Mesendoderm (in vitro differentiated cells): ENCODE data around the gene GRPEL2.

ENCODE experiments used
- DNase-seq: peaks from one replicate; pipeline ENCODE4 v3.0.0; 2013
- H2AK5ac ChIP-seq: 2 replicates; pipeline ENCODE4 v1.6.1; 2013; ENCODE audit warnings: low read length, inconsistent platforms
- H2BK120ac ChIP-seq: 2 replicates; pipeline ENCODE4 v1.6.1; 2013; ENCODE audit warnings: low read depth, mild to moderate bottlenecking, low read length, moderate library complexity, mixed read lengths
- H2BK15ac ChIP-seq: replicated peaks from 2 replicates; pipeline ENCODE4 v1.6.1; 2013; ENCODE audit warnings: low read depth, mild to moderate bottlenecking, moderate library complexity
- H2BK5ac ChIP-seq: 2 replicates; pipeline ENCODE4 v1.6.1; 2013; ENCODE audit warnings: low read length, inconsistent platforms
- H3K18ac ChIP-seq: 2 replicates; pipeline ENCODE4 v1.6.1; 2013; ENCODE audit warnings: mild to moderate bottlenecking, low read length, mixed read lengths
- H3K23ac ChIP-seq: one replicate; pipeline ENCODE4 v1.6.1; 2013; ENCODE audit warnings: low read length
- H3K27ac ChIP-seq: 2 replicates; pipeline ENCODE4 v1.5.1; 2013; ENCODE audit warnings: low read depth, mild to moderate bottlenecking, inconsistent platforms, low read length, moderate library complexity
- H3K27me3 ChIP-seq: 2 replicates; pipeline ENCODE4 v1.6.1; 2013; ENCODE audit warnings: low read length, control low read depth, mild to moderate bottlenecking, inconsistent platforms; ENCODE audit not compliant: insufficient read depth, poor library complexity
- H3K36me3 ChIP-seq: 2 replicates; pipeline ENCODE4 v1.6.1; 2013; ENCODE audit warnings: low read length, inconsistent platforms; ENCODE audit not compliant: control insufficient read depth, insufficient read depth
- H3K4ac ChIP-seq: one replicate; pipeline ENCODE4 v1.6.1; 2013; ENCODE audit warnings: low read depth, mild to moderate bottlenecking, low read length, moderate library complexity
- H3K4me1 ChIP-seq: 2 replicates; pipeline ENCODE4 v1.6.1; 2013; ENCODE audit warnings: low read depth, low read length, inconsistent platforms; ENCODE audit not compliant: control insufficient read depth
- H3K4me2 ChIP-seq: 2 replicates; pipeline ENCODE4 v1.6.1; 2013; ENCODE audit warnings: low read length
- H3K4me3 ChIP-seq: 2 replicates; pipeline ENCODE4 v1.5.1; 2013; ENCODE audit warnings: mild to moderate bottlenecking, low read length
- H3K56ac ChIP-seq: one replicate; pipeline ENCODE4 v1.6.1; 2013; ENCODE audit warnings: low read length
- H3K79me1 ChIP-seq: 2 replicates; pipeline ENCODE4 v1.6.1; 2013; ENCODE audit warnings: low read length, inconsistent platforms
- H3K79me2 ChIP-seq: 2 replicates; pipeline ENCODE4 v1.6.1; 2013; ENCODE audit warnings: mild to moderate bottlenecking, low read length; ENCODE audit not compliant: control insufficient read depth, insufficient read depth
- H3K9ac ChIP-seq: 2 replicates; pipeline ENCODE4 v1.6.1; 2013; ENCODE audit warnings: low read length, inconsistent platforms
- H4K5ac ChIP-seq: one replicate; pipeline ENCODE4 v1.6.1; 2013; ENCODE audit warnings: low read length
- H4K8ac ChIP-seq: one replicate; pipeline ENCODE4 v1.6.1; 2013; ENCODE audit warnings: low read depth, mild to moderate bottlenecking, control low read depth, low read length, moderate library complexity
- WGBS: extraction: QIAGEN DNeasy Blood & Tissue Kit; methylation state at CpG from one replicate; pipeline ENCODE4 v1.1.7; 2013; ENCODE audit warnings: low lambda C conversion rate, missing lambda C conversion rate; ENCODE audit not compliant: insufficient coverage; ENCODE audit errors: extremely low coverage; 5-methylcytosine and 5-hydroxymethylcytosine counted together

The GRPEL2 gene

DNA sequence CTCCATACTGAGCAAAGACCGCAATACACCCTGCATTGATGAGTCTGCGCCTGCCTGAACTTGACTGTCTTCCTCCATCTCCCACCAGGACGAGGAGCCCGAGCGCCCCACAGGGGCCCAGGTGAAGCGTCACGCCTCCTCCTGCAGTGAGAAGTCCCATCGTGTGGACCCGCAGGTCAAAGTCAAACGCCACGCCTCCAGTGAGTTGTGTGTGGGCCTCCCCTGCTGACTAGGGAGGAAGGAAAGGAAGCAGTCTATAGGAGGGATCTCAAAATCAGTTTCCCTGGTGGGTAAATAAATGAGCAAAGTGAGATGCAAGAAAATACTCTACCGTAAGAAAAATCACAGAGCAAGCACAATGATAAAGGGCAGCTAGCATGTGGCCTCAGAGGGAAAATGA is 22.8 kb upstream of the GRPEL2 start:
- no peak overlapping the region for H2BK5ac ChIP-seq
- no peak overlapping the region for H3K9ac ChIP-seq
- no peak overlapping the region for H3K56ac ChIP-seq
- DNase-seq = no peak
- H3K4me3 ChIP-seq = no peak overlapping the region
- no peak overlapping the region for H3K27ac ChIP-seq
- H2BK15ac ChIP-seq = no peak overlapping the region
- no peaks in the 10 kb centered on the region for H3K36me3 ChIP-seq
- H3K79me1 ChIP-seq = no peaks in the 10 kb centered on the region
- no peak overlapping the region for H3K18ac ChIP-seq
- H2BK120ac ChIP-seq = no peak overlapping the region
- H3K27me3 ChIP-seq = no peaks in the 10 kb centered on the region
- no peak overlapping the region for H3K4ac ChIP-seq
- H4K8ac ChIP-seq = no peak overlapping the region
- no peaks in the 10 kb centered on the region for H3K79me2 ChIP-seq
- no peak overlapping the region for H4K5ac ChIP-seq
- H3K23ac ChIP-seq = no peak overlapping the region
- WGBS = no CpG with 5 or more reads among the region's 12 CpGs
- H3K4me2 ChIP-seq = no peak overlapping the region
- H3K4me1 ChIP-seq = no peaks in the 10 kb centered on the region
- H2AK5ac ChIP-seq = no peak overlapping the region

DNA sequence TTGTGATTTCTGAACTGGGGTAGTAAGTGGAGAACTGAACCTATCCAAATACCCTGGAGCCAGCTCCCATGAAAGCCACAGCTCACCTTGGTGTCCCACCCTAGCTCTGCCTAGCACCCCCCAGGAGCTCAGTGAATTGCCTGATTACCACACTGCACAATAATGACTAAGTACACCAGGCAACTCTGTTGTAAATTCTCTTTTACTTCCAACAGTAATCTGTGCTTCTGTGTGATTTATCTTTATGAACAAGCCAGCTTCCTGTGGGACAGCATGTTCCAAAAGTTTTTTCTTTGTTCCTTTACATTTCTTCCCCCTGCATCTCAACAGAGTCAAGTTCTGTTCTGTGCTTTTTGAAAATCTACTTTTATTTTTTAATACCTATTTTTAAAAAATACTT is 22.1 kb upstream of the GRPEL2 start:
- H3K36me3 ChIP-seq = no peaks in the 10 kb centered on the region
- H3K23ac ChIP-seq = no peak overlapping the region
- H4K5ac ChIP-seq = no peak overlapping the region
- H3K4me1 ChIP-seq = no peaks in the 10 kb centered on the region
- H3K9ac ChIP-seq = no peak overlapping the region
- no peak overlapping the region for H3K56ac ChIP-seq
- no peak overlapping the region for H3K18ac ChIP-seq
- no peak overlapping the region for H2BK15ac ChIP-seq
- no peaks in the 10 kb centered on the region for H3K79me1 ChIP-seq
- no peak overlapping the region for H2AK5ac ChIP-seq
- H3K4me3 ChIP-seq = no peak overlapping the region
- no peak overlapping the region for H4K8ac ChIP-seq
- no peak overlapping the region for H2BK120ac ChIP-seq
- DNase-seq = no peak
- H3K79me2 ChIP-seq = no peaks in the 10 kb centered on the region
- no peaks in the 10 kb centered on the region for H3K27me3 ChIP-seq
- no peak overlapping the region for H2BK5ac ChIP-seq
- H3K27ac ChIP-seq = no peak overlapping the region
- no peak overlapping the region for H3K4ac ChIP-seq
- H3K4me2 ChIP-seq = no peak overlapping the region

DNA sequence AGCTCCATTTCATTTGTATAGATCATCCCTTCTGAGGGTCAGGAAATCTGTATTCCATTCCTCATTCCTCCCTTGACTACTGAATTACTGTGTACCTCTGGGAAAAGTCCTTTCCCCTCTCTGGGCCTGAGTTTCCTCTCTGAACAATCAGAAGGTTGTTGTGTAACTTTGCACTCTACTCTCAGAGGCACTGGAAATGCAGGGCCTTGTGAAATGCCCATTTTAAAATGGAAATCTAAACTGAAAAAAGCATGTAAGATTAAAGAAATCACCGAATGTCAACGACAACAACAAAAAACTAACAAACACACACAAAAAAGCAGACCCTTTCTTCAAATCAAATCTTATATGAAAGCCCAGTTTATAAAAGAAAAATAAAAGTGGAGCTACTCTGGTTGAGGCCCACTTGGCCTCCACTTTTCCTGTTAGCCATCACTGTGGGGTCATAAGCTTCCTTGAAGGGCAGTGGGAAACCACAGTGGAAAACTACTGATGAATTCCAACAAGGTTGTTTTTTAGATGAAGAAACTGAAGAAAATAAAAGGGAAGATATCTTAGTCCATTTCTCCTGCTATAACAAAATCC is 21.6 kb upstream of the GRPEL2 start:
- no peak overlapping the region for H3K27ac ChIP-seq
- WGBS = 100% methylated on average over 2 of the region's 2 CpGs
- H2BK120ac ChIP-seq = no peak overlapping the region
- no peak overlapping the region for H2BK5ac ChIP-seq
- H2BK15ac ChIP-seq = no peak overlapping the region
- H2AK5ac ChIP-seq = no peak overlapping the region
- no peak for DNase-seq
- H3K23ac ChIP-seq = no peak overlapping the region
- no peak overlapping the region for H3K56ac ChIP-seq
- no peak overlapping the region for H4K5ac ChIP-seq
- no peak overlapping the region for H4K8ac ChIP-seq
- no peaks in the 10 kb centered on the region for H3K4me1 ChIP-seq
- H3K4me2 ChIP-seq = no peak overlapping the region
- no peaks in the 10 kb centered on the region for H3K79me1 ChIP-seq
- H3K4me3 ChIP-seq = no peak overlapping the region
- no peaks in the 10 kb centered on the region for H3K27me3 ChIP-seq
- H3K79me2 ChIP-seq = no peaks in the 10 kb centered on the region
- no peak overlapping the region for H3K4ac ChIP-seq
- no peak overlapping the region for H3K18ac ChIP-seq
- no peaks in the 10 kb centered on the region for H3K36me3 ChIP-seq
- H3K9ac ChIP-seq = no peak overlapping the region

DNA sequence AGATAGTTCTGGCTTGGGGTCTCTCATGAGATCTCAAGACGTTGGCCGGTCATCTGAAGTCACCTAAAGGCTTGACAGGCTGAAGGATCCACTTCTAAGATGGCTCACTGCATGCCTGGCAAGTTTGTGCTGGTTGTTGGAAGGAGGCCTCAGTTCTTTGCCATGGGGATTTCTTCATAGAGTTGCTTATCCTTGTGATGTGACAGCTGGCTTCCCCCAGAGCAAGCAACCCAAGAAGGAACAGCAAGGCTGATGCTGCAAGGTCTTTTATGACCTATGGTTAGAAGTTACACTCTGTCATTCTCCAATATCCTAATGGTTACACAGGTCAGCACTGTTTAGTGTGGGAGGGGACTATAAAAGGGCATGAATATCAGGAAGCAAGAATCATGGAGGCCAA is 20.7 kb upstream of the GRPEL2 start:
- H4K5ac ChIP-seq = no peak overlapping the region
- WGBS = no CpG with 5 or more reads among the region's 2 CpGs
- no peaks in the 10 kb centered on the region for H3K79me2 ChIP-seq
- no peaks in the 10 kb centered on the region for H3K36me3 ChIP-seq
- H2BK5ac ChIP-seq = no peak overlapping the region
- H3K4me2 ChIP-seq = no peak overlapping the region
- no peak overlapping the region for H3K4me3 ChIP-seq
- H3K27ac ChIP-seq = no peak overlapping the region
- no peak overlapping the region for H2BK15ac ChIP-seq
- no peak overlapping the region for H3K56ac ChIP-seq
- DNase-seq = no peak
- H3K23ac ChIP-seq = no peak overlapping the region
- H4K8ac ChIP-seq = no peak overlapping the region
- no peak overlapping the region for H2AK5ac ChIP-seq
- no peaks in the 10 kb centered on the region for H3K79me1 ChIP-seq
- no peak overlapping the region for H3K4ac ChIP-seq
- H3K18ac ChIP-seq = no peak overlapping the region
- H2BK120ac ChIP-seq = no peak overlapping the region
- H3K4me1 ChIP-seq = no peaks in the 10 kb centered on the region
- no peak overlapping the region for H3K9ac ChIP-seq
- no peaks in the 10 kb centered on the region for H3K27me3 ChIP-seq

DNA sequence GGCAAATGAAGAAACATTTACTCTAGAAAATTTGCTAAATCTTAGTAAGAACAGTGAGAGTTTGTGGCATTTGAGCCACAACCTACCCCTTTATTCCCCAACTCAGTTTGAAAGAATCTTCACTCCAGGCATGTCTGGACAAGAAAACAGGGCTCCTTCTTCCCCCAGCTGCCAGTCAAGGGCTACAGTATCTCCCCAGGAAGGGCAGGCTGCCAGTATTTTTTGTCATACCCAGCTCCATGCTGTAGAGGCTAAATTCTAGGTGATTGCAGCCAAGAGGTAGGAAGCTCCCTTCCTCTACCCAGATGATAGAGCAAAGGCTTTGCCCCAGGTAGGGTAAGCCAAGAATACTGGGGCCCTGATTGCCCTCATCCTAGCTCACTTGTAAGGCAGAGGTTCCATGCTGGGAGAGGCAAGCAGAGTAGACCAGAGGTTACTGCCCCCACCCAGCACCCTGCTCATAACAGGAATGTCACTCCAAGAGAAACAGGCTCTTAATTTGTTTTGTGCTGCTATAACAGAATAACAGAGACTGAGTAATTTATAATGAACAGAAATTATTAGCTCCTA is 20.0 kb upstream of the GRPEL2 start:
- H3K4me3 ChIP-seq = no peak overlapping the region
- no peak overlapping the region for H2BK5ac ChIP-seq
- no peak overlapping the region for H3K27ac ChIP-seq
- no peak overlapping the region for H2AK5ac ChIP-seq
- H2BK120ac ChIP-seq = no peak overlapping the region
- H3K27me3 ChIP-seq = no peaks in the 10 kb centered on the region
- no peak overlapping the region for H4K5ac ChIP-seq
- no peaks in the 10 kb centered on the region for H3K4me1 ChIP-seq
- no peaks in the 10 kb centered on the region for H3K36me3 ChIP-seq
- no peak overlapping the region for H2BK15ac ChIP-seq
- no peaks in the 10 kb centered on the region for H3K79me1 ChIP-seq
- no peaks in the 10 kb centered on the region for H3K79me2 ChIP-seq
- DNase-seq = no peak
- no peak overlapping the region for H3K4ac ChIP-seq
- H3K23ac ChIP-seq = no peak overlapping the region
- H3K18ac ChIP-seq = no peak overlapping the region
- no peak overlapping the region for H4K8ac ChIP-seq
- no peak overlapping the region for H3K56ac ChIP-seq
- no peak overlapping the region for H3K4me2 ChIP-seq
- H3K9ac ChIP-seq = no peak overlapping the region

DNA sequence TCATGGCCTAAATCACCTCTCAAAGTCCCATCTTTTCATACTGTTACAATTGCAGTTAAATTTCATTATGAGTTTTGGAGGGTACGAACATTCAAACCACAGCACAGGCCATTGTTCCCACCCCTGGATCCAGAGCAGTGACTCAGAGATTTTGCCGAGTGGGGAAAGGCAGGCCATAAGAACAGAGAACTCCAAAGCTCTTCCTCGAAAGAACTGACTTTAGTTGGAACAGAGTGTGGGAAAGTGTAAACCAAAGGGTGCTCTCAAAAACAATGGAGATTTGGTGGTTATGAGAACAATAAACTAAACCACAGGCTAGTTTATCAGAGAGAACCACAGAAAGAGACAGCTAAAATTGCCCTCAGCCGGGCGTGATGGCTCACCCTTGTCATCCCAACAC is 19.4 kb upstream of the GRPEL2 start:
- no peak overlapping the region for H2BK120ac ChIP-seq
- no peak overlapping the region for H3K9ac ChIP-seq
- no peak overlapping the region for H2AK5ac ChIP-seq
- no peak overlapping the region for H2BK15ac ChIP-seq
- H3K27ac ChIP-seq = no peak overlapping the region
- no peaks in the 10 kb centered on the region for H3K79me2 ChIP-seq
- no CpG with 5 or more reads among the region's 5 CpGs for WGBS
- peak overlapping the region; percentile 45 for H3K23ac ChIP-seq
- no peaks in the 10 kb centered on the region for H3K79me1 ChIP-seq
- no peak overlapping the region for H3K18ac ChIP-seq
- H3K36me3 ChIP-seq = no peaks in the 10 kb centered on the region
- no peak overlapping the region for H2BK5ac ChIP-seq
- no peaks in the 10 kb centered on the region for H3K27me3 ChIP-seq
- H3K4me2 ChIP-seq = no peak overlapping the region
- H3K4me3 ChIP-seq = no peak overlapping the region
- no peak overlapping the region for H3K56ac ChIP-seq
- no peak overlapping the region for H3K4ac ChIP-seq
- no peak overlapping the region for H4K8ac ChIP-seq
- no peaks in the 10 kb centered on the region for H3K4me1 ChIP-seq
- no peak for DNase-seq
- no peak overlapping the region for H4K5ac ChIP-seq
